Tongue (tissue), 2 donors: ENCODE data around the gene AP1AR. TPM values are rescaled to one million over a fixed set of nuclear protein-coding genes. Genes with fewer than 3 reads are reported as not detected.
"Not testable (repeated sequence)": the region's sequence is repeated elsewhere in the genome, so short reads cannot be mapped to it uniquely, and the experiment has no call there.

ENCODE experiments used
- DNase-seq: peaks from one replicate; pipeline ENCODE4 v3.0.0-alpha.2; 2015
- total RNA-seq: library from RNA; depleted of rRNA; stranded (reverse); fragments of >200 nt; gene quantifications from one replicate; pipeline ENCODE4 v1.2.3, GENCODE V29; 2014

The AP1AR gene
- total RNA-seq, 1 donor from 2014 or later, result 16.1 TPM

GRCh38 chr4:112279025-112279881, 47.7 kb downstream of the AP1AR start:
- peak; percentile 10 for DNase-seq

GRCh38 chr4:112279882-112280315, 48.3 kb downstream of the AP1AR start:
- DNase-seq, result peak; percentile 31

GRCh38 chr4:112280386-112281056, 48.9 kb downstream of the AP1AR start:
- DNase-seq, result no peak

GRCh38 chr4:112281895-112282398, 50.4 kb downstream of the AP1AR start:
- not testable (repeated sequence) for DNase-seq

GRCh38 chr4:112282860-112283667, 51.5 kb downstream of the AP1AR start:
- no peak for DNase-seq

- DNase-seq, result peak; percentile 6
Measured at GRCh38 chr4:112284166-112284565, 52.6 kb downstream of the AP1AR start.

- DNase-seq, result peak; percentile 49
Measured at GRCh38 chr4:112284662-112285411, 53.2 kb downstream of the AP1AR start.

- no peak for DNase-seq
Measured at GRCh38 chr4:112287258-112287989, 55.8 kb downstream of the AP1AR start.

GRCh38 chr4:112288455-112288854, 56.9 kb downstream of the AP1AR start:
- DNase-seq, result no peak

- DNase-seq, result no peak
Measured at GRCh38 chr4:112289407-112290253, 58.0 kb downstream of the AP1AR start.

GRCh38 chr4:112290341-112290740, 58.8 kb downstream of the AP1AR start:
- no peak for DNase-seq

- DNase-seq, result peak; percentile 92
Measured at GRCh38 chr4:112296949-112297880, 65.6 kb downstream of the AP1AR start, which contains the start of gene ALPK1. TSS of gene ALPK1 (plus strand) at chr4:112297369.

- DNase-seq, result no peak
Measured at GRCh38 chr4:112299721-112300120, 68.1 kb downstream of the AP1AR start.

GRCh38 chr4:112302320-112303274, 71.0 kb downstream of the AP1AR start:
- no peak for DNase-seq

GRCh38 chr4:112305477-112305876, 73.9 kb downstream of the AP1AR start:
- not testable (repeated sequence) for DNase-seq

GRCh38 chr4:112309263-112309791, 77.7 kb downstream of the AP1AR start:
- DNase-seq, result peak; percentile 57

- DNase-seq, result no peak
Measured at GRCh38 chr4:112311516-112311915, 79.9 kb downstream of the AP1AR start.
